ENCODE measurements around the gene KLK12. TPM values are rescaled to one million over a fixed set of nuclear protein-coding genes. Genes with fewer than 3 reads are reported as not detected.

Gene KLK12
- total and polyA plus RNA-seq, 9 of the 15 experiments (the other 6 are each of a cell fraction or from before 2014, with no cell fraction given): not detected

- Histone ChIP-seq H4K20me1 (replicated peaks; ENCODE audit: control insufficient read depth, insufficient read depth, low read length) (no peaks in the 10 kb centered on the region), H3K4me3 (no peak overlapping the region), H3K27me3 (ENCODE audit: control insufficient read depth in 2 of 2, insufficient read depth in 2 of 2, low read length in 2 of 2) (peaks cover 4 to 40% of the 10 kb centered on the region in 2 experiments; a peak in 3 of 5 replicates), H3K4me1 (replicated peaks in 1 of 2; ENCODE audit: control insufficient read depth in 2 of 2, insufficient read depth in 2 of 2, low read length in 2 of 2) (peaks cover 0 to 7% of the 10 kb centered on the region in 2 experiments; a peak in 2 of 5 replicates), H3K36me3 (ENCODE audit: control insufficient read depth, insufficient read depth, low read length) (no peaks in the 10 kb centered on the region), H3K79me2 (ENCODE audit: control insufficient read depth, insufficient read depth, low read length) (no peaks in the 10 kb centered on the region), H3K4me2 (ENCODE audit: insufficient read depth, low read length) (no peak overlapping the region), H3K9me3 (replicated peaks; ENCODE audit: control insufficient read depth, insufficient read depth, low read depth, low read length) (no peaks in the 10 kb centered on the region; the same call in 1 of the 2 replicates), H2AFZ (ENCODE audit: low read depth, low read length) (no peak overlapping the region), H3K27ac (ENCODE audit: extremely low read depth, low read depth, low read length) (no peak overlapping the region), H3K9me1 (ENCODE audit: control insufficient read depth, insufficient read depth, low read length) (no peaks in the 10 kb centered on the region), H3K9ac (ENCODE audit: insufficient read depth in 1 of 2, low read depth in 2 of 2, low read length in 2 of 2) (no peak overlapping the region)
- POLR2A ChIA-PET: interaction anchor here (0.7 to 0.9 kb wide), 2 partner anchors 46 to 702 kb away, joined by 3 read pairs; no protein-coding TSS in a partner anchor
- ATAC-seq (no peak), DNase-seq (ENCODE audit: extremely low read depth in 1 of 4, low spot score in 3 of 4) (no peak), FAIRE-seq (no peak)
- no TSS peak for BruUV-seq (replicated peaks)
- in situ Hi-C loops (cut with MboI) (no loop called here), intact Hi-C loops (cut with micrococcal nuclease) (no loop called here)
- CTCF ChIA-PET (ENCODE audit: low intra/inter-chr PET ratio): no interaction called here
- 11% methylated on average over 14 of the region's 14 CpGs for WGBS (ENCODE audit: insufficient coverage, low coverage, missing lambda C conversion rate)
- TF ChIP-seq GATA2 (CRISPR knock-in tag; IDR thresholded peaks at IDR 0.05): no peak
These were observed 41.9 kb upstream of the KLK12 start for GRCh38 chr19:51076631-51077213.

GRCh38 chr19:51075998-51076397 is 41.2 kb upstream of the KLK12 start:
- CTCF ChIA-PET (ENCODE audit: low intra/inter-chr PET ratio): no interaction called here

More at GRCh38 chr19:51075998-51076397, 41.2 kb upstream of the KLK12 start:
- FAIRE-seq (no peak), DNase-seq (ENCODE audit: extremely low read depth in 1 of 4, low spot score in 3 of 4) (no peak), ATAC-seq (no peak)
- TF ChIP-seq ZNF263 (CRISPR knock-in tag; IDR thresholded peaks at IDR 0.05; ENCODE audit: borderline replicate concordance) (no peak), ERF (CRISPR knock-in tag; IDR thresholded peaks at IDR 0.05) (no peak), PHB2 (IDR thresholded peaks at IDR 0.05; ENCODE audit: low read depth) (no peak), ELK1 (CRISPR knock-in tag; IDR thresholded peaks at IDR 0.05) (no peak), ZNF764 (CRISPR knock-in tag; IDR thresholded peaks at IDR 0.05; ENCODE audit: low read depth) (no peak), YBX1 (IDR thresholded peaks at IDR 0.05) (no peak), HMBOX1 (IDR thresholded peaks at IDR 0.05) (no peak), HMG20A (CRISPR knock-in tag; conservative IDR thresholded peaks at IDR 0.05) (no peak), STAG1 (CRISPR knock-in tag; IDR thresholded peaks at IDR 0.05; ENCODE audit: borderline replicate concordance) (no peak), CBFB (CRISPR knock-in tag; IDR thresholded peaks at IDR 0.05) (no peak), TARDBP (IDR thresholded peaks at IDR 0.05) (no peak)
- POLR2A ChIA-PET: interaction anchor here (0.9 kb wide), 1 partner anchor 46 kb away, joined by 3 read pairs; no protein-coding TSS in a partner anchor
- WGBS (ENCODE audit: insufficient coverage, low coverage, missing lambda C conversion rate): 1% methylated on average over 5 of the region's 5 CpGs
- Histone ChIP-seq H3K4me3 (no peak overlapping the region), H3K9ac (ENCODE audit: insufficient read depth in 1 of 2, low read depth in 2 of 2, low read length in 2 of 2) (no peak overlapping the region), H3K27me3 (ENCODE audit: control insufficient read depth in 2 of 2, insufficient read depth in 2 of 2, low read length in 2 of 2) (peaks cover 2 to 33% of the 10 kb centered on the region in 2 experiments; a peak in 2 of 5 replicates), H3K9me1 (ENCODE audit: control insufficient read depth, insufficient read depth, low read length) (no peaks in the 10 kb centered on the region), H3K4me1 (replicated peaks in 1 of 2; ENCODE audit: control insufficient read depth in 2 of 2, insufficient read depth in 2 of 2, low read length in 2 of 2) (peaks cover 0 to 7% of the 10 kb centered on the region in 2 experiments; a peak in 2 of 5 replicates), H3K9me3 (replicated peaks; ENCODE audit: control insufficient read depth, insufficient read depth, low read depth, low read length) (no peaks in the 10 kb centered on the region; the same call in 1 of the 2 replicates), H4K20me1 (replicated peaks; ENCODE audit: control insufficient read depth, insufficient read depth, low read length) (no peaks in the 10 kb centered on the region), H3K27ac (ENCODE audit: extremely low read depth, low read depth, low read length) (no peak overlapping the region), H3K79me2 (ENCODE audit: control insufficient read depth, insufficient read depth, low read length) (no peaks in the 10 kb centered on the region), H3K36me3 (ENCODE audit: control insufficient read depth, insufficient read depth, low read length) (no peaks in the 10 kb centered on the region), H3K4me2 (ENCODE audit: insufficient read depth, low read length) (no peak overlapping the region), H2AFZ (ENCODE audit: low read depth, low read length) (no peak overlapping the region)
- intact Hi-C loops (cut with micrococcal nuclease) (no loop called here), in situ Hi-C loops (cut with MboI) (no loop called here)
- BruUV-seq (replicated peaks): no TSS peak

Data from K562 (cell line).